Cerebellar nuclear complex (tissue), 1 donor: ENCODE results near the gene TPRN.
A peak's percentile ranks its signal among the peaks of the same experiment; 100 is the strongest.
"Not testable (repeated sequence)": the region's sequence is repeated elsewhere in the genome, so short reads cannot be mapped to it uniquely, and the experiment has no call there.

Experiments
- DNase-seq, 2 experiments: peaks; one replicate each; lab custom pipeline; 2025; lab: John Stamatoyannopoulos, UW

TPRN gene

GRCh38 chr9:137200311-137201204, at the start of gene TPRN:
Gene TPRN, minus strand, starts transcription at chr9:137200741. Its CDS starts 30 bp downstream, at chr9:137200711.
- peak; percentile 97 to 98 for DNase-seq

GRCh38 chr9:137247916-137248175, 47.3 kb upstream of the TPRN start:
- no peak for DNase-seq

- DNase-seq = no peak
Observed at GRCh38 chr9:137247135-137247915, 46.8 kb upstream of the TPRN start.

- DNase-seq = no peak
Observed at GRCh38 chr9:137245450-137246421, 45.2 kb upstream of the TPRN start.

GRCh38 chr9:137244486-137245449, 44.2 kb upstream of the TPRN start:
- DNase-seq = no peak

- no peak for DNase-seq
Observed at GRCh38 chr9:137243626-137244485, 43.3 kb upstream of the TPRN start.

GRCh38 chr9:137243266-137243625, 42.7 kb upstream of the TPRN start:
- DNase-seq = not testable (repeated sequence)

GRCh38 chr9:137242269-137243203, 42.0 kb upstream of the TPRN start:
- DNase-seq = no peak

GRCh38 chr9:137241490-137242268, 41.1 kb upstream of the TPRN start:
- no peak for DNase-seq

GRCh38 chr9:137240841-137241489, 40.4 kb upstream of the TPRN start, which contains the start of gene TUBB4B:
Gene TUBB4B, plus strand, starts transcription at chr9:137241287. Its CDS starts 74 bp downstream, at chr9:137241361.
- DNase-seq = peak; percentile 97 to 99

- no peak for DNase-seq
Observed at GRCh38 chr9:137240318-137240840, 39.8 kb upstream of the TPRN start.

- not testable (repeated sequence) for DNase-seq
Observed at GRCh38 chr9:137239541-137240200, 39.1 kb upstream of the TPRN start.

GRCh38 chr9:137237759-137238726, 37.5 kb upstream of the TPRN start:
- DNase-seq = no peak

GRCh38 chr9:137236936-137237421, 36.4 kb upstream of the TPRN start:
- DNase-seq = no peak
